Adrenal gland (tissue), 5 donors: ENCODE data around the gene MCM3AP.

ENCODE experiments used
- CTCF ChIP-seq, 6 experiments: fragments of 450-650 bp in 4 of 6; fragments of 200-600 bp in 2 of 6; sonication (generic) in 1 of 6; IDR thresholded peaks; 1 replicate in 5 of 6; 2 replicates in 1 of 6; pipeline versions ENCODE4 v1.5.1 to v1.8.0; 2016 to 2021; ENCODE audit warnings: antibody characterized with exemption in 6 of 6, mild to moderate bottlenecking in 2 of 6, moderate library complexity in 1 of 6
- POLR2A ChIP-seq, 2 donors: fragments of 450-650 bp; IDR thresholded peaks; one replicate each; pipeline ENCODE4 v1.6.1; 2017; ENCODE audit warnings: antibody characterized with exemption in 2 of 2, mild to moderate bottlenecking in 2 of 2, moderate library complexity in 1 of 2
- donor health status: DM: no; HTN: no; CAD: no.

DNA sequence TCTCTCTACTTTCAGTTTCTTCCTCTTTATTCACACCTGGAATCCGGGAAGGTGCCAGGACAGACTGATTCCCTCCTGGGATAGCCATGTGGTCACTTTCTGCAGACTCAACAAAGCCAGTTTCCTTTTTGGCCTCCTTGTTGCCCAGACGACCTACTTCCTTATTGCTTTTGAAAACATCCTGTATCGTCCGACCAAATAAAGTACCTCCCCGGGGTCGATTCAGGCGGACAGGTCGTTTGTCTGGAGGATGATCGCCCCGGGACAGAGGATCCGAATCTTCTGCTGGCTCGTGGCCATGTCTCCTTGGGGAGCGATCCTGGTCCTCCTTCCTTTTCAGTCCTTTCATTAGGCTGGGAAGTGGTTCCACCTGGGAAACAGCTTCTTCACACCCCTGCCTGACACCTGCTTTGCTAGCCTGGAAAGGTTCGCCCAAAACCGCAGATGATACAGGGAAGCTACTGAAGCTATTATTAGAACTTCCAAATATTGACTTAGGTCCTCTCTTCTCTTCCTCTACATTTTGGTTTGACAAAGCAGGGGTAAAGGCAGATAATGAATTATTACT lies 1.2 kb downstream of the MCM3AP start:
- TF ChIP-seq CTCF (IDR thresholded peaks at IDR 0.05) (no peak), POLR2A (IDR thresholded peaks at IDR 0.05) (no peak)
